ENCODE data around the gene TP53I13.

DNA sequence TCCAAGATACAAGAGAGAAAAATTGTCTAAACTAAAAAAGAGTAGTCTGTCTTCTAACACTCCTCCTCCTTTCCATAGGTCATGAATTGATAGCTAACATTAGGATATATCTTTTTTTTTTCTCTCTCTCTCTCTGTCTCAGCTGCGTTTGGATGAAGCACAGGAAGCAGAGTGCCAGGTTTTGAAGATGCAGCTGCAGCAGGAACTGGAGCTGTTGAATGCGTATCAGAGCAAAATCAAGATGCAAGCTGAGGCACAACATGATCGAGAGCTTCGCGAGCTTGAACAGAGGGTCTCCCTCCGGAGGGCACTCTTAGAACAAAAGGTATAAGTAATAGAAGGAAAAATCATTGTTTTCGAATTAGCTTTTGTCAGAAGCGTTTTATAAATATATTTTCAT is 34.5 kb upstream of the TP53I13 start:
- no peak for TF ChIP-seq GATA2 (IDR thresholded peaks at IDR 0.05; ENCODE audit: low read depth, low read length)
- no peak for TF ChIP-seq GATA3 (IDR thresholded peaks at IDR 0.05; ENCODE audit: low read depth, low read length)
